Activated T-cell treated with anti-CD3 and anti-CD28 coated beads for 4 hours (primary cell): ENCODE measurements around the gene CYGB.
"Not testable (repeated sequence)": the region's sequence is repeated elsewhere in the genome, so short reads cannot be mapped to it uniquely, and the experiment has no call there.

Experiments used
- DNase-seq: peaks from one replicate; pipeline ENCODE4 v3.0.0-alpha.2; 2020

CYGB gene

DNA sequence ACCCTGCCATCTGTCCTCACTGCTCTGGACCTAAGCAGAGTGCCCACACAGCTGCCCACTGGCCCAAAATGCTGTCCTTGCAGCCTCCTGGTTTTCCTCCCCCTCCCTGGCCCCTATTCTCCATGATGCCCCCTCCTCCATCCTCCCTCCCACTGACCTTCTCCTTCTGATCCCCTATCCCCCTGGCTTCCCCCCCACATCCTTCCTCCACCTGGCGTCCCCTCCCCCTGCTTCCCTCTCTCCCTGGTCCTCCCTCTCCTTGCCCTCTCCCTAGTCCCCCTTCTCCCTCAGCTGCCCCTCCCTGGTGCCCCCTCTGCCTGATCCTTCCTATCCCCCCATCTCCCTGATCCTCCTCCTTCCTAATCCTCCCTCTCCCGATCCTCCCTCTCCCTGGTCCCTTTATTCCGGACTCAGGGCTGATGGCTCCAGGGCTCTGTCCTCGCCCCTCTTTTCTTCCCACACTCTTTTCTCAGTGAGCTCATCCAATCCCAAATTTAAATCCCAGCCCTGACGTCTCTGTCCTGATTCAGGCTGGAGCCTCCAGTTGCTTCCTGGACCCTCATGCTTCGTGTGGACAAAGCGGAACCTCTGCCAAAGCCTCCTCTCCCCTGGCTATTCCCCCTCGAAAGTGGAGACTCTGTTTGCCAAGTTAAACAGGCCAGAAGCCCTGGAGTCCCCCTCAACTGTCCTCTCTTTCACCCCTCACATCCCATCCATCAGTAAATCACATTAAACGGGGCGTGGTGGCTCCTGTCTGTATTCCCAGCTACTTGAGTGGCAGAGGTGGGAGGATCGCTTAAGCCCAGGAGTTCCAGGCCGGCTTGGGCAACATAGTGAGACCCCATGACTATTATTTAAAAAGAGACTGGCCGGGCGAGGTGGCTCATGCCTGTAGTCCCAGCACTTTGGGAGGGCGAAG lies 18.2 kb downstream of the CYGB start:
- no peak for DNase-seq

- DNase-seq = no peak
These were observed 19.9 kb downstream of the CYGB start for GRCh38 chr17:76517638-76518038.

DNA sequence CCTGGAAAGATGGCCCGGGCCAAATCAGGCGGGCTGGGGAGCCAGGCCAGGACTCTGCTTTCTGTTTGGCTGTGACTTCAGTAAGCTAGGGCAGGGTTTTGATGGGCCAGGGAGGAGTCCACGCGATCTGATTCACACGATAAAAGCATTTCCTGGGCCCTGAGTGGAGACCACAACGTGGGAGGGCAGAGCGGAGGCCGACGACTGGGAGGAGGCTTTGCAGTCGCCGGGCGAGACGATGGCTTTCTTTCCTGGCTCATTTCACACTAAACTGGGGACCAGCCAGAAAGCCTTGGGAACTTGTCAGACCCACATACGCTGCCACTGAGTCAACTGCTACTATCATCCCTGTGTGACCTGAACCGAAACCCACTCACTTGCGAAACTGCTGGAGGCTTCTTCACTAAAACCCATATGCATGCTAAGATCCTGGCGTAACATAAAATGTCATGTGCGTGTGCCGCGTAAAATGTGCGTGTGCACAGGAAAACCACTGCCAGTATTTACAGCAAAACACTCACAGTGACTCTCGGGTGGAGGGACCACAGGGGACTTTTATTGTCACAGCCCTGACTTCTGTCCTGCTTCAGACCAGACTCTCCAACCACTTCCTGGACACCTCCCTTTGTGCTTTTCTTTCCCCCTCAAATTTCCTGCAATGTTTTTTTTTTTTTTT lies 22.1 kb downstream of the CYGB start:
- peak; percentile 55 for DNase-seq

DNA sequence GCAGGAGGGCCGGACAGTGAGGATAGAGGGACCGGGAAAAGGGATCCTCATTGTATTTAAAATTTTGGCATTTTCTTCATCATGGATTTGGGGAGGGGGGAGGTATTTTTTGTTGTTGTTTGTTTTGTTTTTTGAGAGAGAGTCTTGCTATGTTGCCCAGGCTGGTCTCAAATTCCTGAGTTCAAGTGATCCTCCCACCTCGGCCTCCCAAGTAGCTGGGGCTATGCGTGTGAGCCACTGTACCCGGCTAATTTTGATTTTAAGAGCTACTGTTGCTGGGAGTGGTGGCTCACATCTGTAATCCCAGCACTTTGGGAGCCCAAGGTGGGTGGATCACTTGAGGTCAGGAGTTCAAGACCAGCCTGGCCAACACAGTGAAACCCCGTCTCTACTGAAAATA lies 23.2 kb downstream of the CYGB start:
- DNase-seq = not testable (repeated sequence)

- no peak for DNase-seq
These were observed 24.2 kb downstream of the CYGB start for GRCh38 chr17:76513306-76513692.

- DNase-seq = no peak
These were observed 24.9 kb downstream of the CYGB start for GRCh38 chr17:76512366-76513305.

DNA sequence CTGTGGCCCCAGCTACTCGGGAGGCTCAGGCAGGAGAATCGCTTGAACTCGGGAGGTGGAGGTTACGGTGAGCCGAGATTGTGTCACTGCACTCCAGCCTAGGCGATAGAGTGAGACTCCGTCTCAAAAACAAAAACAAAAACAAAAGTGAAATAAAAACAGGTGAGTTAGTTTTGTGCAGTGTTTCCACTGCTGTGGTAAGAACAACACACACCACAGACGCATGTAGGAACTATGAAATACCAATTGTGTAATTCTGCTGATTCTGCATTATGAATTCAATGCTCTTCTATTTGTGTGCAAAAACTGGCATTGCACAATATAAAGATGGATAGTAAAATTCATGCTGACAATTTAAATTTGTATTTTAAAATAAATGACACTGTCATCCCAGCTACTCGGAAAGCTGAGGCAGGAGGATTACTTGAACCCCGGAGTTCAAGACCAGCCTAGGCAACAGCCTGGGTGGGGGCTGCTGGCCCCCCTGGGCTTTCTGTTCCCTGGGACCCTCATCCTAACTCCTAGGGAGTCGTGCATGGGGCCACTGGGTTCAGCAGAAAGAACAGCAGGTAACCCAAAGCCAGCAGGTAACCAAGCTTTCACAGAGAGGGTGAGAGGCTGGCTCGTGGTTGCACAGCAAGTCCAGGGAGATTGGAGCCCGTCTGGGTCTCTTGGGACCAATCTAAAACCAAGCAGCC lies 25.7 kb downstream of the CYGB start:
- DNase-seq = no peak

GRCh38 chr17:76510831-76511244 lies 26.7 kb downstream of the CYGB start:
- no peak for DNase-seq

DNA sequence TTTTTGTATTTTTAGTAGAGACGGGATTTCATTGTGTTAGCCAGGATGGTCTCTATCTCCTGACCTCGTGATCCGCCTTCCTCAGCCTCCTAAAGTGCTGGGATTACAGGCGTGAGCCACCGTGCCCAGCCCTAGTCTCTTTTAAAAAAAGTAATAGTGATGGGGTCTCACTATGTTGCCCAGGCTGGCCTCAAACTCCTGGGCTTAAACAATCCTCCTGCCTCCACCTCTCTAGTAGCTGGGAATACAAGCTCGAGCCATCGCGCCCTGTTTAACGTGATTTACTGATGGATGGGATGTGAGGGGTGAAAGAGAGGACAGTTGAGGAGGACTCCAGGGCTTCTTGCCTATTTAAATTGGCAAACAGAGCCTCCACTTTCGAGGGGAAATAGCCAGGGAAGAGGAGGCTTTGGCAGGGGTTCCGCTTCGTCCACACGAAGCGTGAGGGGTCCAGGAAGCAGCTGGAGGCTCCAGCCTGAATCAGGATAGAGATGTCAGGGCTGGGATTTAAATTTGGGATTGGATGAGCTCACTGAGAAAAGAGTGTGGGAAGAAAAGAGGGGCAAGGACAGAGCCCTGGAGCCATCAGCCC lies 28.9 kb downstream of the CYGB start:
- not testable (repeated sequence) for DNase-seq

- DNase-seq = peak; percentile 90
These were observed 30.8 kb downstream of the CYGB start for GRCh38 chr17:76506408-76507345.

DNA sequence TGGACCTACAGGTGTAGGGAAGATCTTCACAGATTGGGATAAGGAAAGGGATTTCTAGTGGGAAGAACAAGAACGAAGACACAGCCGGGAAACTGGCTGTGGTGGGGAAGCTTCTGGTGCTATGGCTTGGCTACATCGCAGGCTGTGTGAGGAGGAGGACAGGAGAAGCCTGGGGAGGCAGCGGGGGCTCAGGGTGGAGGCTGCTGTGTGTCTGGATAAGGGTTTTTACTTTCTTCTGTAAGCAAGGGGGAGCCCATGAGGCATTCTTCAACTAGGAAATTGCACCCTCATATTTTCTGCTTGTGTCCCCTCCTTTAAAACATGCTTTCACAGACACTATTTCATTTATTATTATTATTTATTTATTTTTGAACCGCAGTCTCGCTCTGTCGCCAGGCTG lies 33.4 kb downstream of the CYGB start:
- no peak for DNase-seq

DNA sequence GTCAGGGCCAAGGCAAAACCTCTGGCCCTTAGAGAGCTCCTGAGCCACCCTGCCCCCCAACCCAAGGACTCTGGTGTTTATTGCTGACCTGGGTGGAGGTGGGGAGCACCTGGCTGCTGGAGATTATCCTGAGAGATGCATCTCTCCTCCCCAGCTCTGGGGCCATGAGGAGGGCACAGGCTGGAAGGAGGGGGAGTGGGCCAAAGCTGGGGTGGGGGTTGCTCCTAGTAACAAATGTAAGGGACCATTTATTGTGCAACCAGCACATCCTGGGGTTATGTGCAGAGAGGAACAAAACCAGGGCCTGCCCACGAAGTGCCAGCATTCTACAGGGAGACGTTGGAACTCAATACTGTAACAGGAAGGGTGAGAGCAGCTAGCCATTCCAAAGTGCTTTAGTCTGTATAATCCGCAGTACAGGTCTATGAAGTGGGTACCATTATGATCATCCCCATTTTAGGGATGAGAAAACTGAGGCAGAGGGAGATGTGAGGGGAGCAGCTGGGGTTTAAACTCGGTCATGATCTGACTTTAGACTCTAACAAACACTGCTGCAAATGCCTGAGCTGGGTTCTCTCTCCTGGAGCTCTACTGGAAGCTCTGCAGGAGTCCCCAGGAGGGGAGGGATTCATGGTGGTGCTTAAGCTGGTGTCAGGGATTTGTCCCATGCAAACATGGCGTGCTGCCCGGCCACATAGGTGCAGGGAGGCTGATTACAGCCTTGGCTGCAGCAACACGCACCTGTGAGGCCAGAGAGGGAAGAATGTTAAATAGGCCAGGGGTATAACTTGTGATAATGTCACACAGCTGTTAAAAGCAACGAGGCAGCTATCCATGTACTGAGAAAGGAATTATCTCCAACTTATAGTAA lies 34.9 kb downstream of the CYGB start:
- DNase-seq = no peak

- DNase-seq = no peak
These were observed 35.6 kb downstream of the CYGB start for GRCh38 chr17:76501827-76502307.

DNA sequence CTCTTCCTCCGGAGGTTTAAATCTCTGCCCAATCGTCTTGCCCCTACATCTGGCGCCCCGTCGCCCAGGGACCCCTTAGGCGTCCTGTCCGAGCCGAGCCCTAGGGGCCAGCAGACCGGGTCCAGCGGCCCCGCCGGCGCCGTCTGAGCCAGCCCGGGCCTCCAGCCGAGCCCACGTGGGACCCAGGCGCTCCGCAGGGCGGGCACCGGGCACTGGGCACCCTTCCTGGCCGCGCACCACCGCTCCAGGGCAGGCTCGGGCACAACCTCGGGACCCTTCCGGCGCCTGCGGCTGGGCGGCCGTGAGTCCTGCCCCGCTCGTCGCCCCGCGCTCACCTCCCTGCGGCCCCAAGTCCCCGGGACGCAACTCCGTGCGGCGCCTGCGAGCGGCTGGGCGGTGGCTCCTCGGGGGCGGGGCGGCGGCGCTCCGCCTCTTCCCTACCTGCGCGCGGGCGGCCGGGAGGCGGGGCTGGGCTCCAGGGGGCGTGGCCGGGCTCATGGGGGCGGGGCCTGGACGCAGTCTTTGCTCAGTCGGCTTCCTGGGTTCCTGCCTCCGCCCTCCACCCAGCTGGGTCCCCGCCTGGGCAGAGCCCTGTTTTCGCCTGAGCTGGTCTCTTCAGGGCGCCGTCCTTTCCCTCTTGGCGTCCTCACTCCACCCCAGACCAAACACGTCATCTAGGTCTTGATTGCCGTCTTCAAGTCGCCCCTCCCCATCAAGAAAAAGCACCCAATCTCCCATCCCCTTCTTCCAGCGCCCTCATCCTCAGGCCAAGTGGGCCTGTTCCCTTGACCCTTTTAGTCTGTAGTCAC lies 36.3 kb downstream of the CYGB start, which contains the start of gene RHBDF2:
Gene RHBDF2 (minus strand): TSS at position 406 of the 809 bp plus-strand sequence. CDS start 19,899 bp downstream, outside the sequence.
- DNase-seq = peak; percentile 97

DNA sequence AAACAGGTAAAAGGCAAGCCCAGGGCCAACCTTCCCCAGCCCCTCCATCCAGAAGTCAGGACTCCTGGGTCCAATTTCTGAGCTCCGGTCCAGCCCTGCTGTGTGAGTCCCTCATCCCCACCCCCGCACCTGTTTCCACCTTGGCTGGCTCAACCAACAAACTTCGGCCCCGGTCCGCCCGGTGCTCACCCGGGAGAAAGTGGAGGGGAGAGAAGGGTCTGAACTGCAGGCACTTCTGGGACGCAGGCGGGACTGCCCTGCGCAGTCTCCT lies 36.8 kb downstream of the CYGB start:
- no peak for DNase-seq

GRCh38 chr17:76500074-76500746 lies 37.3 kb downstream of the CYGB start:
- no peak for DNase-seq

DNA sequence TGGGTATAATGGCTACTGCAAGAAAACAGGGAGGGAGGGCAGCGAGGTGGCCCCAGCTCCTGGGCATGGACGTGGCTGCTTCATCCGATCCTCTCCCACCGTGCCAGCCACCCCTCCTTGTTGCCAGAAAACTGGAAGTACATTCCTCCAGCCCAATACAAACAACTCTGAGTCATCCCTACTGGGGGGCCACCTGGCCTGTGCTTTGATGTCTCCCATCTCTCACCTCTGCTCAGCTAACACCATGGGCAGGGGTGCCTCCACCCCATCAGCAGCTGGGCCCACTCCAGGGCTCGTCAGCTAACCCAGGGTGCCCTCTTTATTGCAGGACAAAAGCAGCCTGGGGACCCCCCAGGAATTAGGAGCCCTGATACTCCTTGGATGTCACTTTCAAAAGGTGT lies 38.2 kb downstream of the CYGB start:
- DNase-seq = no peak

DNA sequence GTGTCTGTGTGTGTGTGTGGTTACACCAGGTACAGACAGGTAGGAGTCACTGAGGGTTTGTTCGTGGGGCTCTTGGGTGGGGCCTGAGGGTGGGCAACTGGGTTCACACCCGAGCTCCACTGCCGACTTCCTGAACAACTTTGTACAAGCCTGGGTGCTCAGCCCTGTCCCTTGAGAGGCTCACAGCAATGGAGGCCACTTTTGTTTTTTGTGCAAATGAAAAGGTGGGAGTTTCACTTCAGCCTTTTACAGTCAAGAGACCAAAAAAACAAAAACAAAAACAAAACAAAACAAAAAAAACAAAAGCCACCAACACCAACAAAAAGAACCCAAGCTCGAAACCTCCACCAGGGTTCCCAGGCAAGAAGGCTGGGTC lies 38.6 kb downstream of the CYGB start:
- DNase-seq = no peak
